IMR-90 (cell line): ENCODE measurements around the gene ELL.

Source experiments
- BHLHE40 ChIP-seq: fragments of 150-350 bp; IDR thresholded peaks from 2 replicates; pipeline ENCODE4 v1.6.1; 2016; ENCODE audit warnings: mild to moderate bottlenecking, low read depth, low read length
- CEBPB ChIP-seq: IDR thresholded peaks from 2 replicates; pipeline ENCODE4 v1.6.1; 2012; ENCODE audit warnings: low read depth, low read length, improper control_type of control experiment
- CHD1 ChIP-seq: IDR thresholded peaks from 2 replicates; pipeline ENCODE4 v1.6.1; 2012; ENCODE audit warnings: low read depth, low read length, improper control_type of control experiment
- FOS ChIP-seq: fragments of 150-350 bp; IDR thresholded peaks from 2 replicates; pipeline ENCODE4 v1.6.1; 2016; ENCODE audit warnings: low read depth, low read length
- MAZ ChIP-seq: IDR thresholded peaks from 2 replicates; pipeline ENCODE4 v1.6.1; 2012; ENCODE audit warnings: low read depth, mild to moderate bottlenecking, low read length, improper control_type of control experiment, moderate library complexity, borderline replicate concordance
- MXI1 ChIP-seq: IDR thresholded peaks from 2 replicates; pipeline ENCODE4 v1.6.1; 2012; ENCODE audit warnings: low read depth, mild to moderate bottlenecking, low read length, moderate library complexity, borderline replicate concordance
- NFE2L2 ChIP-seq: fragments of 150-350 bp; IDR thresholded peaks from 2 replicates; pipeline ENCODE4 v1.6.1; 2016; ENCODE audit warnings: low read depth, mild to moderate bottlenecking, low read length
- POLR2A ChIP-seq: IDR thresholded peaks from 2 replicates; pipeline ENCODE4 v1.6.1; 2012; ENCODE audit warnings: mild to moderate bottlenecking, low read depth, low read length
- RAD21 ChIP-seq: IDR thresholded peaks from 2 replicates; pipeline ENCODE4 v1.6.1; 2012; ENCODE audit warnings: low read length, improper control_type of control experiment
- RCOR1 ChIP-seq: IDR thresholded peaks from 2 replicates; pipeline ENCODE4 v1.6.1; 2012; ENCODE audit warnings: mild to moderate bottlenecking, low read length, improper control_type of control experiment; ENCODE audit not compliant: insufficient replicate concordance
- RFX5 ChIP-seq: IDR thresholded peaks from 2 replicates; pipeline ENCODE4 v1.8.0; 2012; ENCODE audit warnings: low read depth, mild to moderate bottlenecking, low read length, moderate library complexity
- TF ChIP-seq, protein P1 (sequence below): conservative IDR thresholded peaks from 2 replicates; pipeline ENCODE4 v1.5.1; 2012; ENCODE audit warnings: mild to moderate bottlenecking, low read depth, low read length, improper control_type of control experiment
- TF ChIP-seq, protein P2 (sequence below): fragments of 150-350 bp; IDR thresholded peaks from 2 replicates; pipeline ENCODE4 v1.6.1; 2016; ENCODE audit warnings: low read depth, mild to moderate bottlenecking, low read length, moderate library complexity, borderline replicate concordance

DNA sequence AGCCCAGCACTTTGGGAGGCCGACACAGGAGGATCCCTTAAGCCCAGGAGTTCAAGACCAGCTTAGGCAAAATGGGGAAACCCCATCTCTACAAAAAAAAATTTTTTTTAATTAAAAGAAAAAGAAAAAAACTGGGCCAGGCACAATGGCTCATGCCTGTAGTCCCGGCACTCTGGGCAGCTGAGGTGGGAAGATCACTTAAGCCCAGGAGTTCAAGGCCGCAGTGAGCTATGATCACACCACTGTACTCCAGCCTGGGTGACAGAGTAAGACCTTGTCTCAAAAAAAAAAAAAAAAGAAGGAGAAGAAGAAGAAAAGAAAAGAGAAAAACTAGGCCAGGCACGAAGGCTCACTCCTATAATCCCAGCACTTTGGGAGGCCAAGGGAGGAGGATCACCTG is 4.3 kb downstream of the ELL start:
- TF ChIP-seq, protein P1, sequence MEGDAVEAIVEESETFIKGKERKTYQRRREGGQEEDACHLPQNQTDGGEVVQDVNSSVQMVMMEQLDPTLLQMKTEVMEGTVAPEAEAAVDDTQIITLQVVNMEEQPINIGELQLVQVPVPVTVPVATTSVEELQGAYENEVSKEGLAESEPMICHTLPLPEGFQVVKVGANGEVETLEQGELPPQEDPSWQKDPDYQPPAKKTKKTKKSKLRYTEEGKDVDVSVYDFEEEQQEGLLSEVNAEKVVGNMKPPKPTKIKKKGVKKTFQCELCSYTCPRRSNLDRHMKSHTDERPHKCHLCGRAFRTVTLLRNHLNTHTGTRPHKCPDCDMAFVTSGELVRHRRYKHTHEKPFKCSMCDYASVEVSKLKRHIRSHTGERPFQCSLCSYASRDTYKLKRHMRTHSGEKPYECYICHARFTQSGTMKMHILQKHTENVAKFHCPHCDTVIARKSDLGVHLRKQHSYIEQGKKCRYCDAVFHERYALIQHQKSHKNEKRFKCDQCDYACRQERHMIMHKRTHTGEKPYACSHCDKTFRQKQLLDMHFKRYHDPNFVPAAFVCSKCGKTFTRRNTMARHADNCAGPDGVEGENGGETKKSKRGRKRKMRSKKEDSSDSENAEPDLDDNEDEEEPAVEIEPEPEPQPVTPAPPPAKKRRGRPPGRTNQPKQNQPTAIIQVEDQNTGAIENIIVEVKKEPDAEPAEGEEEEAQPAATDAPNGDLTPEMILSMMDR: no peak
- TF ChIP-seq POLR2A (no peak), CHD1 (no peak), MXI1 (no peak), RFX5 (no peak), FOS (no peak), CEBPB (no peak), MAZ (no peak), RCOR1 (no peak), BHLHE40 (no peak), RAD21 (no peak), NFE2L2 (no peak)
- TF ChIP-seq, protein P2, sequence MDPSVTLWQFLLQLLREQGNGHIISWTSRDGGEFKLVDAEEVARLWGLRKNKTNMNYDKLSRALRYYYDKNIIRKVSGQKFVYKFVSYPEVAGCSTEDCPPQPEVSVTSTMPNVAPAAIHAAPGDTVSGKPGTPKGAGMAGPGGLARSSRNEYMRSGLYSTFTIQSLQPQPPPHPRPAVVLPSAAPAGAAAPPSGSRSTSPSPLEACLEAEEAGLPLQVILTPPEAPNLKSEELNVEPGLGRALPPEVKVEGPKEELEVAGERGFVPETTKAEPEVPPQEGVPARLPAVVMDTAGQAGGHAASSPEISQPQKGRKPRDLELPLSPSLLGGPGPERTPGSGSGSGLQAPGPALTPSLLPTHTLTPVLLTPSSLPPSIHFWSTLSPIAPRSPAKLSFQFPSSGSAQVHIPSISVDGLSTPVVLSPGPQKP: no peak
